ENCODE results near the gene ADSL. TPM values are rescaled to one million over a fixed set of nuclear protein-coding genes. Genes with fewer than 3 reads are reported as not detected.

The ADSL gene
- total and polyA plus RNA-seq, 2 of the 8 experiments (the other 6 are each of a cell fraction or from before 2014, with no cell fraction given): 197 to 218 TPM

DNA sequence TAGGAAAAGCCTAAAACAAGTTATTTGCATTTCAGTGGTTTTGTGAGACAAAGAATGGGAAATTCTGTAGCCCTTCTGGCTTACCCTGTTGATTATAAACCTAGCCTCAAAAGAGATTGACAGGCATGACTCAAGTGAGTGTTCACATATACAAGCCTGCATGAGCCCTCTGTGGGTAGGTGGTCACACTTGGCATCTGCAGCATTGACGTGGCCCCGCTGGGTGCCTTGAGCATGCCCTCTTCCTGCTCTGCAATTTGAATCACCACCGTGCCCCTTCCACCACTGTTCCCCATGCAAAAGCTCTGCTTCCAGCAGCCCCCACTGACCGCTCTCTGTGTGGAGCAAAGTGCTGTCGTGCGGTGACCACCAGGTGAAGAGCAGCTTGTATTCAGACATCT, 21.0 kb upstream of the ADSL start:
- peaks cover 11 to 33% (median 23%) of the 10 kb centered on the region in 4 experiments for H3K36me3 ChIP-seq (ENCODE audit: control insufficient read depth in 2 of 4, insufficient read depth in 4 of 4, low read length in 3 of 4)
- TF ChIP-seq E2F6 (IDR thresholded peaks at IDR 0.05) (no peak), KDM1A (IDR thresholded peaks at IDR 0.05; ENCODE audit: borderline replicate concordance, low read length) (no peak), SRF (IDR thresholded peaks at IDR 0.05; ENCODE audit: low read depth, low read length) (no peak), MAX (IDR thresholded peaks at IDR 0.05) (no peak)
- TF ChIP-seq, protein P1, sequence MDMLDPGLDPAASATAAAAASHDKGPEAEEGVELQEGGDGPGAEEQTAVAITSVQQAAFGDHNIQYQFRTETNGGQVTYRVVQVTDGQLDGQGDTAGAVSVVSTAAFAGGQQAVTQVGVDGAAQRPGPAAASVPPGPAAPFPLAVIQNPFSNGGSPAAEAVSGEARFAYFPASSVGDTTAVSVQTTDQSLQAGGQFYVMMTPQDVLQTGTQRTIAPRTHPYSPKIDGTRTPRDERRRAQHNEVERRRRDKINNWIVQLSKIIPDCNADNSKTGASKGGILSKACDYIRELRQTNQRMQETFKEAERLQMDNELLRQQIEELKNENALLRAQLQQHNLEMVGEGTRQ (IDR thresholded peaks at IDR 0.05; ENCODE audit: low read length): no peak

More for the DNA sequence above, 21.0 kb upstream of the ADSL start:
- H2BK12ac ChIP-seq (ENCODE audit: low read depth, low read length): no peak overlapping the region
- no peak overlapping the region for H2AFZ ChIP-seq (ENCODE audit: low read length)
- no peaks in the 10 kb centered on the region for H3K9me3 ChIP-seq (ENCODE audit: insufficient read depth in 2 of 2, low read depth in 1 of 2, low read length in 1 of 2)
- H4K20me1 ChIP-seq (replicated peaks in 1 of 2; ENCODE audit: control insufficient read depth in 1 of 2, insufficient read depth in 2 of 2, low read length in 2 of 2): peaks cover 0 to 5% of the 10 kb centered on the region in 2 experiments
- H3K23me2 ChIP-seq (ENCODE audit: low read depth, low read length): no peaks in the 10 kb centered on the region
- no peaks in the 10 kb centered on the region for H3K27me3 ChIP-seq (replicated peaks in 1 of 4; ENCODE audit: control insufficient read depth in 3 of 4, extremely low read depth in 1 of 4, insufficient read depth in 3 of 4, low read length in 3 of 4)
- no peak overlapping the region for H4K8ac ChIP-seq (ENCODE audit: extremely low read depth, insufficient read depth, low read length)
- H2AK5ac ChIP-seq (ENCODE audit: low read depth, low read length): no peak overlapping the region
- H3K79me2 ChIP-seq (ENCODE audit: control insufficient read depth in 1 of 2, insufficient read depth in 2 of 2, low read length in 2 of 2): no peaks in the 10 kb centered on the region
- H3K23ac ChIP-seq (ENCODE audit: insufficient read length): no peak overlapping the region
- no peak for DNase-seq (ENCODE audit: low read depth in 1 of 2, low spot score in 2 of 2)
- H3K4me3 ChIP-seq (ENCODE audit: extremely low read depth in 1 of 4, insufficient read depth in 2 of 4, low read depth in 3 of 4, low read length in 4 of 4): no peak overlapping the region
- H3K4ac ChIP-seq (replicated peaks; ENCODE audit: insufficient read length, low read depth, low read length): no peak overlapping the region
- no peaks in the 10 kb centered on the region for H3K79me1 ChIP-seq (ENCODE audit: low read depth, low read length)
- ChIA-PET CTCF (ENCODE audit: partially characterized antibody) (interaction anchor here (0.9 to 2.5 kb wide), 3 partner anchors 10 to 134 kb away, joined by 3 to 8 read pairs (median 4); no protein-coding TSS in a partner anchor), POLR2A (ENCODE audit: partially characterized antibody) (interaction anchor here (0.9 to 3.3 kb wide), 4 partner anchors 9 to 281 kb away, joined by 3 to 21 read pairs (median 4); partner anchors contain the start of gene ADSL)
- no peak for FAIRE-seq
- no peak overlapping the region for H2BK15ac ChIP-seq (ENCODE audit: low read length)
- no peak overlapping the region for H2BK120ac ChIP-seq (replicated peaks; ENCODE audit: low read depth, low read length)
- H3K27ac ChIP-seq (ENCODE audit: low read depth, low read length): no peak overlapping the region
- H3K14ac ChIP-seq (ENCODE audit: insufficient read length): no peak overlapping the region
- peaks cover 4 to 13% (median 10%) of the 10 kb centered on the region in 4 experiments for H3K4me1 ChIP-seq (replicated peaks in 1 of 4; ENCODE audit: control insufficient read depth in 3 of 4, insufficient read depth in 4 of 4, low read length in 3 of 4)
- H3K4me2 ChIP-seq (ENCODE audit: insufficient read depth in 1 of 2, low read depth in 2 of 2, low read length in 2 of 2): no peak overlapping the region
- H3K56ac ChIP-seq (replicated peaks; ENCODE audit: insufficient read length, low read depth, low read length): no peak overlapping the region
- no peak overlapping the region for H2BK20ac ChIP-seq (ENCODE audit: low read length)
- WGBS, 2 experiments (ENCODE audit: extremely low coverage in 1 of 2, insufficient coverage in 1 of 2, insufficient read length in 1 of 2, insufficient replicate concordance in 2 of 2, low coverage in 1 of 2, low lambda C conversion rate in 2 of 2, missing lambda C conversion rate in 1 of 2): 88% methylated on average over 6 of the region's 6 CpGs; no CpG with 5 or more reads in 1 of the 2 experiments
- no peak overlapping the region for H4K91ac ChIP-seq (replicated peaks; ENCODE audit: insufficient read length, low read length)
- H4K5ac ChIP-seq (ENCODE audit: insufficient read length, low read depth, low read length): no peak overlapping the region
- H3K18ac ChIP-seq (ENCODE audit: extremely low read depth, low read length): no peak overlapping the region
- peak overlapping the region; percentile 38; the same call in 1 of the 2 replicates for H2BK5ac ChIP-seq (ENCODE audit: low read depth, low read length)
- no peak overlapping the region for H3K9ac ChIP-seq (replicated peaks in 1 of 4; ENCODE audit: extremely low read depth in 1 of 4, low read depth in 3 of 4, low read length in 3 of 4)

All from H1 (cell line).